Transverse colon (tissue), 4 donors: Measurements from ENCODE around the gene UBAC2.

Experiments
- CTCF ChIP-seq, 5 experiments: fragments of 200-600 bp in 3 of 5; fragments of 450-650 bp in 2 of 5; sonication (generic) in 3 of 5; IDR thresholded peaks; 1 replicate in 2 of 5; 2 replicates in 3 of 5; pipeline ENCODE4 v1.5.1; 2016 to 2017; ENCODE audit warnings: antibody characterized with exemption in 5 of 5, inconsistent platforms in 3 of 5, mild to moderate bottlenecking in 2 of 5, moderate library complexity in 1 of 5
- EP300 ChIP-seq: sonication (generic); formaldehyde crosslinking; IDR thresholded peaks from one replicate; pipeline ENCODE4 v1.6.1; 2017; ENCODE audit warnings: antibody characterized with exemption, low read depth
- POLR2A ChIP-seq: fragments of 450-650 bp; IDR thresholded peaks from one replicate; pipeline ENCODE4 v1.6.1; 2016; ENCODE audit warnings: antibody characterized with exemption, mild to moderate bottlenecking, moderate library complexity
- POLR2AphosphoS5 ChIP-seq, 3 donors: sonication (generic); formaldehyde crosslinking; IDR thresholded peaks; one replicate each; pipeline ENCODE4 v1.6.1; 2016; ENCODE audit warnings: antibody characterized with exemption in 3 of 3

GRCh38 chr13:99159331-99160061 is 41.2 kb upstream of the UBAC2 start:
- TF ChIP-seq CTCF (IDR thresholded peaks at IDR 0.05) (no peak), POLR2A (no peak), POLR2AphosphoS5 (IDR thresholded peaks at IDR 0.05) (no peak), EP300 (no peak)
